Endothelial cell of umbilical vein (primary cell): ENCODE data around the gene GPR25. TPM values are rescaled to one million over a fixed set of nuclear protein-coding genes. Genes with fewer than 3 reads are reported as not detected.

Experiments
- BruUV-seq: library from RNA; stranded (reverse); fragments of 400-500 nt; replicated peaks from 2 replicates; lab custom pipeline; 2021; lab: Mats Ljungman, UMichigan
- CTCF ChIA-PET: fragments of 300-600, 350-600 bp; sonication (Branson Sonifier 250); formaldehyde crosslinking; loops from one replicate; lab custom pipeline; 2021; ENCODE audit warnings: antibody characterized with exemption, inconsistent platforms; lab: Charles Lee
- POLR2A ChIA-PET: fragments of 300-600, 350-600 bp; sonication (Branson Sonifier 250); formaldehyde crosslinking; loops from one replicate; lab custom pipeline; 2021; ENCODE audit warnings: antibody characterized with exemption, inconsistent platforms; lab: Charles Lee
- DNase-seq: peaks from one replicate; pipeline ENCODE4 v3.0.0-alpha.2; 2011; ENCODE audit warnings: low read depth, low spot score
- FAIRE-seq: peaks from 2 replicates; lab custom pipeline; 2011; peaks lifted over from hg19 to GRCh38; lab: Jason Lieb, UNC
- H2AFZ ChIP-seq: 2 replicates; pipeline ENCODE4 v1.6.0; 2012; ENCODE audit warnings: low read depth, low read length, control low read depth, inconsistent platforms
- H3K27ac ChIP-seq: 2 replicates; pipeline ENCODE4 v1.5.1; 2011; ENCODE audit warnings: low read depth, mild to moderate bottlenecking, control low read depth, low read length, moderate library complexity; ENCODE audit not compliant: insufficient read depth
- H3K27me3 ChIP-seq, 2 experiments: 2 replicates each; pipeline versions ENCODE4 v1.6.0 to v1.6.1; 2011; ENCODE audit warnings: low read length in 2 of 2, mixed read lengths in 1 of 2; ENCODE audit not compliant: control insufficient read depth in 2 of 2, insufficient read depth in 2 of 2
- H3K36me3 ChIP-seq, 2 experiments: 2 replicates in 1 of 2; 3 replicates in 1 of 2; pipeline ENCODE4 v1.5.1; 2011; ENCODE audit warnings: low read length in 2 of 2, mild to moderate bottlenecking in 1 of 2, moderate library complexity in 1 of 2; ENCODE audit not compliant: control insufficient read depth in 2 of 2, insufficient read depth in 2 of 2; ENCODE audit errors: extremely low read depth in 1 of 2
- H3K4me1 ChIP-seq: 3 replicates; pipeline ENCODE4 v1.5.1; 2011; ENCODE audit warnings: mild to moderate bottlenecking, low read length; ENCODE audit not compliant: control insufficient read depth, insufficient read depth; ENCODE audit errors: extremely low read depth
- H3K4me2 ChIP-seq: 2 replicates; pipeline ENCODE4 v1.6.1; 2011; ENCODE audit warnings: low read length, control low read depth, mixed read lengths; ENCODE audit not compliant: insufficient read depth
- H3K4me3 ChIP-seq, 3 experiments: fragments of 200-600 bp in 1 of 3; sonication (generic), shearing (Covaris generic) in 1 of 3; replicated peaks in 1 of 3; 2 replicates each; pipeline ENCODE4 v1.5.1; 2011 to 2016; ENCODE audit warnings: control low read depth in 3 of 3, low read length in 3 of 3, mild to moderate bottlenecking in 2 of 3, inconsistent platforms in 1 of 3, low read depth in 1 of 3, moderate library complexity in 1 of 3; ENCODE audit not compliant: insufficient read depth in 1 of 3
- H3K79me2 ChIP-seq: 2 replicates; pipeline ENCODE4 v1.6.0; 2012; ENCODE audit warnings: low read length, inconsistent platforms; ENCODE audit not compliant: control insufficient read depth, insufficient read depth
- H3K9ac ChIP-seq: replicated peaks from 2 replicates; pipeline ENCODE3; 2011; ENCODE audit warnings: low read length, control low read depth; ENCODE audit not compliant: insufficient read depth; ENCODE audit errors: extremely low read depth
- H3K9me1 ChIP-seq: replicated peaks from 3 replicates; pipeline ENCODE4 v1.6.0; 2011; ENCODE audit warnings: mild to moderate bottlenecking, low read length; ENCODE audit not compliant: control insufficient read depth, insufficient read depth; ENCODE audit errors: extremely low read depth
- H3K9me3 ChIP-seq: replicated peaks from 2 replicates; pipeline ENCODE4 v1.5.1; 2012; ENCODE audit warnings: low read length, inconsistent platforms; ENCODE audit not compliant: control insufficient read depth, insufficient read depth
- H4K20me1 ChIP-seq: replicated peaks from 2 replicates; pipeline ENCODE3; 2011; ENCODE audit warnings: mild to moderate bottlenecking, low read length; ENCODE audit not compliant: control insufficient read depth, insufficient read depth; ENCODE audit errors: extremely low read depth
- CTCF ChIP-seq, 2 donors: IDR thresholded peaks; 1 replicate in 1 of 2; 2 replicates in 1 of 2; pipeline ENCODE4 v1.5.1; 2011; ENCODE audit warnings: low read length in 2 of 2, mild to moderate bottlenecking in 2 of 2, moderate library complexity in 2 of 2, control low read depth in 1 of 2, inconsistent platforms in 1 of 2, low read depth in 1 of 2; ENCODE audit not compliant: insufficient read depth in 1 of 2; ENCODE audit errors: extremely low read depth in 1 of 2
- EZH2 ChIP-seq: IDR thresholded peaks from 2 replicates; pipeline ENCODE4 v1.6.1; 2012; ENCODE audit warnings: borderline replicate concordance, low read depth, mild to moderate bottlenecking, moderate library complexity, low read length, inconsistent platforms; ENCODE audit not compliant: severe bottlenecking
- FOS ChIP-seq: IDR thresholded peaks from 2 replicates; pipeline ENCODE4 v1.6.1; 2011; ENCODE audit warnings: mild to moderate bottlenecking, low read length, moderate library complexity, borderline replicate concordance; ENCODE audit not compliant: insufficient read depth
- GATA2 ChIP-seq: IDR thresholded peaks from 2 replicates; pipeline ENCODE4 v1.7.0; 2011; ENCODE audit warnings: low read depth, mild to moderate bottlenecking, moderate library complexity, mixed read lengths, low read length; ENCODE audit not compliant: insufficient read length, insufficient read depth
- JUN ChIP-seq: IDR thresholded peaks from 2 replicates; pipeline ENCODE4 v1.6.1; 2011; ENCODE audit warnings: borderline replicate concordance, low read depth; ENCODE audit not compliant: insufficient read length, insufficient read depth
- MAX ChIP-seq: IDR thresholded peaks from 2 replicates; pipeline ENCODE4 v1.6.1; 2011; ENCODE audit not compliant: insufficient read depth, insufficient read length
- MYC ChIP-seq: IDR thresholded peaks from one replicate; pipeline ENCODE4 v1.6.1; 2011; ENCODE audit warnings: mild to moderate bottlenecking, low read depth, low read length
- POLR2A ChIP-seq: IDR thresholded peaks from 2 replicates; pipeline ENCODE4 v1.6.1; 2012; ENCODE audit warnings: low read depth, mild to moderate bottlenecking, control low read depth, low read length
- POLR2AphosphoS5 ChIP-seq: IDR thresholded peaks from 2 replicates; pipeline ENCODE4 v1.6.1; 2012; ENCODE audit warnings: low read depth, mild to moderate bottlenecking, control low read depth, low read length, moderate library complexity; ENCODE audit not compliant: insufficient read depth
- dilution Hi-C: fragments of 300-500 bp; cut with MboI; formaldehyde crosslinking; loops from one replicate; pipeline ENCODE4 v1.15.0; 2019; ENCODE audit warnings: low sequenced_read_pairs; ENCODE audit not compliant: extremely low pct_ligation_motif_present
- intact Hi-C: fragments of 100-400 bp; cut with micrococcal nuclease; formaldehyde crosslinking; loops from one replicate; pipeline ENCODE4 v1.10.0; 2022
- polyA plus RNA-seq, 4 experiments: library from polyadenylated mRNA; depleted of rRNA in 3 of 4; stranded (reverse) in 3 of 4; unstranded in 1 of 4; fragments of >200 nt; gene quantifications; 2 replicates each; pipeline versions ENCODE4 v1.2.1 to v1.2.3, GENCODE V29; 2011 to 2012; ENCODE audit warnings: missing spikeins in 1 of 4
- total RNA-seq: library from RNA; stranded (reverse); gene quantifications from 2 replicates; pipeline ENCODE4 v1.2.3, GENCODE V29; 2021

The GPR25 gene
- total and polyA plus RNA-seq, 2 donors (not counting 3 experiments of a cell fraction or from before 2014, with no cell fraction given), result not detected

- Histone ChIP-seq H2AFZ (no peak overlapping the region), H3K4me3 (no peak overlapping the region), H3K36me3 (no peaks in the 10 kb centered on the region), H4K20me1 (no peaks in the 10 kb centered on the region), H3K4me1 (peaks cover 10% of the 10 kb centered on the region), H3K9me3 (no peaks in the 10 kb centered on the region), H3K9me1 (no peaks in the 10 kb centered on the region), H3K27me3 (peaks cover 31 to 36% of the 10 kb centered on the region in 2 experiments), H3K27ac (no peak overlapping the region), H3K79me2 (no peaks in the 10 kb centered on the region), H3K9ac (no peak overlapping the region), H3K4me2 (no peak overlapping the region)
- no TSS peak for BruUV-seq
- ChIA-PET CTCF (interaction anchor here (2.1 kb wide), 1 partner anchor 311 kb away, joined by 5 read pairs; no protein-coding TSS in a partner anchor), POLR2A (no interaction called here)
- no peak for FAIRE-seq
- intact Hi-C loops, result no loop called here
- dilution Hi-C loops, result no loop called here
- DNase-seq, result no peak
- TF ChIP-seq JUN, result no peak
- no peak for TF ChIP-seq CTCF (IDR thresholded peaks at IDR 0.05; ENCODE audit: extremely low read depth in 1 of 2, insufficient read depth in 1 of 2, low read depth in 1 of 2, low read length in 2 of 2)
Observed at GRCh38 chr1:200869376-200869752, 3.4 kb upstream of the GPR25 start.

- no TSS peak for BruUV-seq
- Histone ChIP-seq H3K9ac (no peak overlapping the region), H3K27ac (no peak overlapping the region), H3K79me2 (no peaks in the 10 kb centered on the region), H2AFZ (no peak overlapping the region), H3K4me2 (no peak overlapping the region), H3K4me1 (peaks cover 10% of the 10 kb centered on the region), H3K4me3 (no peak overlapping the region), H3K9me1 (no peaks in the 10 kb centered on the region), H3K9me3 (no peaks in the 10 kb centered on the region), H3K36me3 (no peaks in the 10 kb centered on the region), H4K20me1 (no peaks in the 10 kb centered on the region), H3K27me3 (peaks cover 37 to 41% of the 10 kb centered on the region in 2 experiments)
- TF ChIP-seq GATA2 (no peak), EZH2 (no peak), JUN (no peak), FOS (no peak), MAX (no peak), POLR2AphosphoS5 (no peak), CTCF (IDR thresholded peaks at IDR 0.05; ENCODE audit: extremely low read depth in 1 of 2, insufficient read depth in 1 of 2, low read depth in 1 of 2, low read length in 2 of 2) (no peak), MYC (no peak), POLR2A (no peak)
- dilution Hi-C loops (no loop called here), intact Hi-C loops (no loop called here)
- FAIRE-seq (no peak), DNase-seq (no peak)
- ChIA-PET POLR2A (no interaction called here), CTCF (interaction anchor here (2.1 kb wide), 1 partner anchor 311 kb away, joined by 5 read pairs; no protein-coding TSS in a partner anchor)
Observed at GRCh38 chr1:200869753-200870391, 2.9 kb upstream of the GPR25 start.
